RWPE2 (cell line): ENCODE measurements around the gene EGFLAM.

Experiments used
- ATAC-seq: fragments of 200-7000 bp; cut with Tn5 transposase; 3 replicates; pipeline ENCODE4 v1.9.1; 2021; ENCODE audit warnings: low read depth
- DNase-seq: peaks from one replicate; pipeline ENCODE4 v3.0.0-alpha.2; 2020; ENCODE audit warnings: low spot score
- H3K27ac ChIP-seq: fragments of 450-650 bp; 2 replicates; pipeline ENCODE4 v1.5.1; 2017; ENCODE audit warnings: mild to moderate bottlenecking; ENCODE audit not compliant: poor library complexity, severe bottlenecking
- H3K27me3 ChIP-seq: fragments of 250-450 bp; sonication (Bioruptor Pico); 2 replicates; pipeline ENCODE4 v1.5.1; 2021; ENCODE audit warnings: mild to moderate bottlenecking, moderate library complexity; ENCODE audit not compliant: insufficient read depth, poor library complexity, severe bottlenecking
- H3K36me3 ChIP-seq: fragments of 250-450 bp; sonication (Bioruptor Pico); 2 replicates; pipeline ENCODE4 v1.5.1; 2020; ENCODE audit warnings: low read depth, mild to moderate bottlenecking, moderate library complexity
- H3K4me1 ChIP-seq: fragments of 250-450 bp; sonication (Bioruptor Pico); 2 replicates; pipeline ENCODE4 v1.5.1; 2021; ENCODE audit warnings: mild to moderate bottlenecking, moderate library complexity; ENCODE audit not compliant: insufficient read depth, poor library complexity, severe bottlenecking
- H3K4me3 ChIP-seq: fragments of 250-450 bp; sonication (Bioruptor Pico); 2 replicates; pipeline ENCODE4 v1.5.1; 2021; ENCODE audit warnings: mild to moderate bottlenecking, moderate library complexity; ENCODE audit not compliant: severe bottlenecking
- H3K9me3 ChIP-seq: fragments of 250-450 bp; sonication (Bioruptor Pico); 2 replicates; pipeline ENCODE4 v1.5.1; 2021; ENCODE audit warnings: mild to moderate bottlenecking, moderate library complexity; ENCODE audit not compliant: severe bottlenecking
- CTCF ChIP-seq: fragments of 450-650 bp; IDR thresholded peaks from one replicate; pipeline ENCODE4 v1.5.1; 2017; ENCODE audit warnings: mild to moderate bottlenecking, moderate library complexity; ENCODE audit not compliant: poor library complexity, severe bottlenecking

The EGFLAM gene

GRCh38 chr5:38381361-38381760, 123.0 kb downstream of the EGFLAM start:
- Histone ChIP-seq H3K27ac (no peak overlapping the region), H3K4me3 (no peak overlapping the region), H3K9me3 (no peaks in the 10 kb centered on the region), H3K27me3 (peaks cover 28% of the 10 kb centered on the region), H3K4me1 (no peaks in the 10 kb centered on the region), H3K36me3 (no peaks in the 10 kb centered on the region)
- ATAC-seq (no peak), DNase-seq (no peak)
- no peak for TF ChIP-seq CTCF

- peak; percentile 97 for TF ChIP-seq CTCF
- peaks cover 24% of the 10 kb centered on the region for H3K27me3 ChIP-seq
- peak; percentile 98 for ATAC-seq
Measured at GRCh38 chr5:38382898-38383297, 124.5 kb downstream of the EGFLAM start.

GRCh38 chr5:38383701-38384100, 125.3 kb downstream of the EGFLAM start:
- no peak for DNase-seq
- no peaks in the 10 kb centered on the region for H3K36me3 ChIP-seq
- peaks cover 17% of the 10 kb centered on the region for H3K27me3 ChIP-seq
- no peaks in the 10 kb centered on the region for H3K9me3 ChIP-seq
- H3K4me3 ChIP-seq = no peak overlapping the region
- H3K27ac ChIP-seq = no peak overlapping the region
- TF ChIP-seq CTCF = no peak
- ATAC-seq = no peak
- no peaks in the 10 kb centered on the region for H3K4me1 ChIP-seq

More at GRCh38 chr5:38382898-38383297, 124.5 kb downstream of the EGFLAM start:
- Histone ChIP-seq H3K36me3 (no peaks in the 10 kb centered on the region), H3K4me3 (no peak overlapping the region), H3K4me1 (no peaks in the 10 kb centered on the region), H3K27ac (no peak overlapping the region), H3K9me3 (no peaks in the 10 kb centered on the region)
- no peak for DNase-seq

GRCh38 chr5:38384396-38384795, 126.0 kb downstream of the EGFLAM start:
- Histone ChIP-seq H3K36me3 (no peaks in the 10 kb centered on the region), H3K4me1 (no peaks in the 10 kb centered on the region), H3K27me3 (peaks cover 20% of the 10 kb centered on the region), H3K9me3 (no peaks in the 10 kb centered on the region), H3K4me3 (no peak overlapping the region), H3K27ac (no peak overlapping the region)
- no peak for TF ChIP-seq CTCF
- ATAC-seq (no peak), DNase-seq (no peak)

- no peak for TF ChIP-seq CTCF
- ATAC-seq = no peak
- DNase-seq = no peak
- Histone ChIP-seq H3K27me3 (peaks cover 19% of the 10 kb centered on the region), H3K4me3 (no peak overlapping the region), H3K4me1 (no peaks in the 10 kb centered on the region), H3K36me3 (no peaks in the 10 kb centered on the region), H3K9me3 (no peaks in the 10 kb centered on the region), H3K27ac (no peak overlapping the region)
Measured at GRCh38 chr5:38387161-38387560, 128.8 kb downstream of the EGFLAM start.
